HCT116 (cell line): ENCODE measurements around the gene MCTP2. TPM values are rescaled to one million over a fixed set of nuclear protein-coding genes. Genes with fewer than 3 reads are reported as not detected.

ENCODE experiments used
- ATAC-seq: fragments of 200-7000 bp; cut with Tn5 transposase; 2 replicates; pipeline ENCODE4 v1.9.1; 2020; ENCODE audit warnings: mild to moderate bottlenecking, moderate library complexity
- BruUV-seq: library from RNA; stranded (reverse); fragments of 400-500 nt; replicated peaks from 2 replicates; lab custom pipeline; 2021; lab: Mats Ljungman, UMichigan
- CTCF ChIA-PET: fragments of 300-600 bp; sonication (Branson Sonifier 250); formaldehyde crosslinking; loops from one replicate; lab custom pipeline; 2021; ENCODE audit warnings: antibody characterized with exemption; lab: Charles Lee
- POLR2A ChIA-PET: fragments of 300-600, 350-600 bp; sonication (Branson Sonifier 250); formaldehyde crosslinking; loops from one replicate; lab custom pipeline; 2021; ENCODE audit warnings: antibody characterized with exemption; lab: Charles Lee
- RAD21 ChIA-PET, 2 experiments: fragments of 300-600 bp; sonication (Branson Sonifier 250); formaldehyde crosslinking; loops; one replicate each; lab custom pipeline; 2023; ENCODE audit warnings: low total read pairs in 2 of 2; ENCODE audit not compliant: uncharacterized antibody in 2 of 2, unreplicated experiment in 2 of 2, low non-redundant PET in 1 of 2; lab: Charles Lee
- DNase-seq: peaks from one replicate; pipeline ENCODE4 v3.0.0-alpha.2; 2010; ENCODE audit warnings: low read depth, low spot score
- H2AFZ ChIP-seq: fragments of 200-600 bp; shearing (Covaris generic), sonication (generic); 2 replicates; pipeline ENCODE4 v1.6.1; 2017; ENCODE audit warnings: low read depth, mixed run types, mixed read lengths, antibody characterized with exemption, low read length; ENCODE audit not compliant: poor library complexity, severe bottlenecking
- H3K27ac ChIP-seq: 2 replicates; pipeline ENCODE4 v1.5.1; 2012; ENCODE audit warnings: low read depth, low read length
- H3K27me3 ChIP-seq: fragments of 200-600 bp; sonication (generic); 2 replicates; pipeline ENCODE4 v1.6.1; 2016; ENCODE audit warnings: mixed run types, low read length, mixed read lengths; ENCODE audit not compliant: insufficient read depth
- H3K36me3 ChIP-seq, 2 experiments: fragments of 200-500 bp in 1 of 2; fragments of 200-600 bp in 1 of 2; sonication (Bioruptor generic) in 1 of 2; sonication (generic) in 1 of 2; 2 replicates each; pipeline versions ENCODE4 v1.5.1 to v1.6.1; 2014 to 2016; ENCODE audit warnings: low read length in 2 of 2, inconsistent platforms in 1 of 2, mixed read lengths in 1 of 2, mixed run types in 1 of 2; ENCODE audit not compliant: insufficient read depth in 2 of 2, control insufficient read depth in 1 of 2
- H3K4me1 ChIP-seq, 2 experiments: fragments of 200-600 bp in 1 of 2; sonication (generic) in 1 of 2; 2 replicates each; pipeline versions ENCODE4 v1.5.1 to v1.6.1; 2012 to 2017; ENCODE audit warnings: low read length in 2 of 2, inconsistent platforms in 1 of 2, mild to moderate bottlenecking in 1 of 2, mixed read lengths in 1 of 2, mixed run types in 1 of 2, moderate library complexity in 1 of 2; ENCODE audit not compliant: insufficient read depth in 2 of 2, control insufficient read depth in 1 of 2
- H3K4me2 ChIP-seq: fragments of 200-600 bp; sonication (generic); 2 replicates; pipeline ENCODE4 v1.6.1; 2017; ENCODE audit warnings: mixed run types, low read length, mixed read lengths
- H3K4me3 ChIP-seq, 2 experiments: fragments of 200-600 bp in 1 of 2; sonication (generic) in 1 of 2; replicated peaks in 1 of 2; 2 replicates each; pipeline ENCODE4 v1.5.1; 2011 to 2016; ENCODE audit warnings: low read length in 2 of 2, control low read depth in 1 of 2, low read depth in 1 of 2, mild to moderate bottlenecking in 1 of 2, mixed read lengths in 1 of 2, mixed run types in 1 of 2
- H3K79me2 ChIP-seq: fragments of 200-600 bp; sonication (generic); 2 replicates; pipeline ENCODE4 v1.6.1; 2017; ENCODE audit warnings: mild to moderate bottlenecking, mixed run types, low read length, moderate library complexity, mixed read lengths; ENCODE audit not compliant: insufficient read depth
- H3K9ac ChIP-seq: fragments of 200-600 bp; sonication (generic); 2 replicates; pipeline ENCODE4 v1.6.1; 2016; ENCODE audit warnings: low read length, mixed read lengths
- H3K9me2 ChIP-seq: fragments of 200-600 bp; sonication (generic), shearing (Covaris generic); 2 replicates; pipeline ENCODE4 v1.6.1; 2017; ENCODE audit warnings: mixed run types, mild to moderate bottlenecking, moderate library complexity; ENCODE audit not compliant: insufficient read depth
- H3K9me3 ChIP-seq, 2 experiments: fragments of 200-500 bp in 1 of 2; fragments of 200-600 bp in 1 of 2; sonication (Bioruptor generic) in 1 of 2; sonication (generic) in 1 of 2; 2 replicates each; pipeline ENCODE4 v1.6.1; 2014 to 2017; ENCODE audit warnings: low read length in 2 of 2, mixed read lengths in 2 of 2, inconsistent platforms in 1 of 2, low read depth in 1 of 2, mild to moderate bottlenecking in 1 of 2, mixed run types in 1 of 2, moderate library complexity in 1 of 2; ENCODE audit not compliant: control insufficient read depth in 1 of 2, insufficient read depth in 1 of 2
- H4K20me1 ChIP-seq: fragments of 200-600 bp; sonication (generic), shearing (Covaris generic); 2 replicates; pipeline ENCODE4 v1.6.1; 2017; ENCODE audit warnings: mixed run types, mild to moderate bottlenecking, moderate library complexity; ENCODE audit not compliant: insufficient read depth
- ATF3 ChIP-seq: IDR thresholded peaks from 2 replicates; pipeline ENCODE4 v1.6.1; 2012
- CBX3 ChIP-seq: IDR thresholded peaks from 2 replicates; pipeline ENCODE4 v1.6.1; 2012; ENCODE audit warnings: low read depth
- CEBPB ChIP-seq: IDR thresholded peaks from 2 replicates; pipeline ENCODE4 v1.6.1; 2012; ENCODE audit warnings: low read depth
- EZH2 ChIP-seq: fragments of 200-600 bp; sonication (generic); IDR thresholded peaks from 2 replicates; pipeline ENCODE4 v1.6.1; 2017; ENCODE audit warnings: antibody characterized with exemption, mixed run types
- FOSL1 ChIP-seq: IDR thresholded peaks from 2 replicates; pipeline ENCODE4 v1.6.1; 2012; ENCODE audit warnings: low read depth
- MAX ChIP-seq: IDR thresholded peaks from 2 replicates; pipeline ENCODE4 v1.6.1; 2012
- SIN3A ChIP-seq: IDR thresholded peaks from 2 replicates; pipeline ENCODE4 v1.6.1; 2012; ENCODE audit warnings: low read depth
- SP1 ChIP-seq: IDR thresholded peaks from 2 replicates; pipeline ENCODE4 v1.6.1; 2012; ENCODE audit warnings: low read depth
- SRF ChIP-seq: IDR thresholded peaks from 2 replicates; pipeline ENCODE4 v1.6.1; 2012; ENCODE audit warnings: low read depth
- TCF7L2 ChIP-seq: IDR thresholded peaks from 2 replicates; pipeline ENCODE4 v1.7.0; 2011; ENCODE audit warnings: borderline replicate concordance, inconsistent platforms; ENCODE audit not compliant: insufficient read depth, insufficient read length; ENCODE audit errors: extremely low read depth
- YY1 ChIP-seq: IDR thresholded peaks from 2 replicates; pipeline ENCODE4 v1.6.1; 2011; ENCODE audit warnings: low read length, low read depth, moderate library complexity, mild to moderate bottlenecking; ENCODE audit not compliant: insufficient replicate concordance; ENCODE audit errors: extremely low read depth
- ZBTB33 ChIP-seq: IDR thresholded peaks from 2 replicates; pipeline ENCODE4 v1.6.1; 2011; ENCODE audit warnings: mild to moderate bottlenecking, low read length, moderate library complexity; ENCODE audit not compliant: insufficient replicate concordance; ENCODE audit errors: extremely low read depth
- ZNF274 ChIP-seq: fragments of 200-500 bp; sonication (Bioruptor generic); IDR thresholded peaks from 2 replicates; pipeline ENCODE4 v1.6.1; 2014; ENCODE audit warnings: mild to moderate bottlenecking, low read depth, low read length, inconsistent platforms
- intact Hi-C: fragments of 100-400 bp; cut with micrococcal nuclease; formaldehyde crosslinking; loops from 2 replicates; pipeline ENCODE4 v1.10.0; 2022
- total RNA-seq: library from RNA; stranded (reverse); gene quantifications from one replicate; pipeline ENCODE4 v1.2.1, GENCODE V29; 2021; ENCODE audit not compliant: unreplicated experiment

Gene MCTP2
- total RNA-seq, 1 experiment from 2014 or later = 12.9 TPM

GRCh38 chr15:94287794-94288246 lies 56.5 kb downstream of the MCTP2 start:
- H3K79me2 ChIP-seq = no peaks in the 10 kb centered on the region
- H3K4me1 ChIP-seq = no peaks in the 10 kb centered on the region
- H4K20me1 ChIP-seq = no peaks in the 10 kb centered on the region
- no peak for TF ChIP-seq CBX3
- no peak for TF ChIP-seq ZNF274
- no peak for TF ChIP-seq EZH2
- TF ChIP-seq ATF3 = no peak
- TF ChIP-seq MAX = no peak
- no peak for TF ChIP-seq FOSL1
- TF ChIP-seq SP1 = no peak
- TF ChIP-seq CEBPB = no peak
- TF ChIP-seq ZBTB33 = no peak
- no peak for TF ChIP-seq SIN3A
- no peak for TF ChIP-seq TCF7L2
- TF ChIP-seq YY1 = no peak
- TF ChIP-seq SRF = no peak
- DNase-seq (no peak), ATAC-seq (no peak)
- ChIA-PET POLR2A (no interaction called here), RAD21 (no interaction called here), CTCF (no interaction called here)
- H2AFZ ChIP-seq = no peak overlapping the region
- H3K27ac ChIP-seq = no peak overlapping the region
- H3K4me3 ChIP-seq = no peak overlapping the region
- intact Hi-C loops = no loop called here
- H3K36me3 ChIP-seq = no peaks in the 10 kb centered on the region
- H3K27me3 ChIP-seq = no peaks in the 10 kb centered on the region
- H3K9me3 ChIP-seq = 0 out of 4 replicates have a peak, but pooled peaks cover 0 to 6% of the 10 kb centered on the region in 2 experiments
- no peaks in the 10 kb centered on the region for H3K9me2 ChIP-seq
- no peak overlapping the region for H3K4me2 ChIP-seq
- no peak overlapping the region for H3K9ac ChIP-seq
- BruUV-seq = no TSS peak
